ENCODE results near the gene SLIT1.
A peak's percentile ranks its signal among the peaks of the same experiment; 100 is the strongest.

SLIT1 gene

DNA sequence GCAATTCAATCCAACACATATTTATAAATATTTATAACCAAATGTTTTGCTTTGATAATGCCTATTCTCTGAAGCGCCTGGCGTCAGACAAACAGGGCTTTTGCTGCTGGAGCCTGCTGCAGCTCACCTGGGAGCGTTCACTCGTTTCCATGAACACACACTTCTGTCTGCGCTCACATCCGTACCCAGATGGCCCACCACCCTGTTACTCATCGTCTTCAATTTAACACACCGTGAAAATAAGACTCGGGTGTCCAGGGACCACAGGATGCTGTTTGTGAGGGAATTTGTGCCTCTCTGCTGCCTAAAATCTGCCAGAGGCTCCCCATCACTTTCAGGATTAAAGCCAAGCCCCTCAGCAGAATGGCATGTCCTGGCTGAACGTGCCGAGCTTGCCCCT, 74.1 kb downstream of the SLIT1 start:
- no peak overlapping the region for H3K4me3 ChIP-seq (ENCODE audit: low read length in 2 of 2)
- WGBS, 2 donors (ENCODE audit: extremely low coverage in 2 of 2, insufficient read length in 2 of 2, insufficient replicate concordance in 1 of 2): no CpG with 5 or more reads among the region's 11 CpGs

GRCh38 chr10:97109547-97109946, 76.2 kb downstream of the SLIT1 start:
- Histone ChIP-seq H3K79me1 (ENCODE audit: low read depth, low read length) (no peaks in the 10 kb centered on the region), H2BK12ac (ENCODE audit: low read length) (no peak overlapping the region), H3K36me3 (replicated peaks in 1 of 2; ENCODE audit: control insufficient read depth in 2 of 2, insufficient read depth in 2 of 2, low read length in 2 of 2) (no peaks in the 10 kb centered on the region), H4K8ac (ENCODE audit: low read depth, low read length) (no peak overlapping the region), H3K4me2 (ENCODE audit: insufficient read depth, low read length, poor library complexity, severe bottlenecking) (no peak overlapping the region), H2BK15ac (ENCODE audit: low read length) (no peak overlapping the region), H3K9ac (ENCODE audit: low read depth, low read length, poor library complexity) (no peak overlapping the region), H2BK5ac (ENCODE audit: low read length) (no peak overlapping the region), H2AFZ (ENCODE audit: low read length) (no peak overlapping the region), H3K23ac (ENCODE audit: low read depth, low read length, poor library complexity) (no peak overlapping the region), H3K4ac (ENCODE audit: low read length) (no peak overlapping the region), H3K27ac (replicated peaks; ENCODE audit: low read length) (no peak overlapping the region), H4K91ac (ENCODE audit: low read depth, low read length, poor library complexity) (no peak overlapping the region), H2BK120ac (ENCODE audit: low read depth, low read length) (no peak overlapping the region), H3K4me3 (ENCODE audit: low read length in 2 of 2) (no peak overlapping the region), H3K18ac (ENCODE audit: low read length) (no peak overlapping the region), H3K14ac (ENCODE audit: low read length) (no peak overlapping the region), H3K4me1 (ENCODE audit: control insufficient read depth in 2 of 2, insufficient read depth in 1 of 2, low read depth in 1 of 2, low read length in 2 of 2) (peaks cover 1 to 7% of the 10 kb centered on the region in 2 donors), H3K27me3 (ENCODE audit: control insufficient read depth in 3 of 3, insufficient read depth in 3 of 3, low read depth in 1 of 3, low read length in 3 of 3) (peaks cover 0 to 47% (median 2%) of the 10 kb centered on the region in 3 experiments), H2AK5ac (ENCODE audit: low read depth, low read length) (no peak overlapping the region), H3K9me3 (replicated peaks in 1 of 2; ENCODE audit: control insufficient read depth in 2 of 2, insufficient read depth in 1 of 2, low read depth in 1 of 2, low read length in 2 of 2) (no peaks in the 10 kb centered on the region)
- no CpG with 5 or more reads among the region's 6 CpGs for WGBS, 2 donors (ENCODE audit: extremely low coverage in 2 of 2, insufficient read length in 2 of 2, insufficient replicate concordance in 1 of 2)
- no peak for DNase-seq (ENCODE audit: low spot score)

More for the DNA sequence above, 74.1 kb downstream of the SLIT1 start:
- Histone ChIP-seq H4K91ac (ENCODE audit: low read depth, low read length, poor library complexity) (no peak overlapping the region), H3K9ac (ENCODE audit: low read depth, low read length, poor library complexity) (no peak overlapping the region), H4K8ac (ENCODE audit: low read depth, low read length) (no peak overlapping the region), H3K4ac (ENCODE audit: low read length) (no peak overlapping the region), H2BK12ac (ENCODE audit: low read length) (no peak overlapping the region), H3K4me2 (ENCODE audit: insufficient read depth, low read length, poor library complexity, severe bottlenecking) (no peak overlapping the region), H2AFZ (ENCODE audit: low read length) (no peak overlapping the region), H2AK5ac (ENCODE audit: low read depth, low read length) (peak overlapping the region; percentile 32), H3K79me1 (ENCODE audit: low read depth, low read length) (no peaks in the 10 kb centered on the region), H3K14ac (ENCODE audit: low read length) (no peak overlapping the region), H3K9me3 (replicated peaks in 1 of 2; ENCODE audit: control insufficient read depth in 2 of 2, insufficient read depth in 1 of 2, low read depth in 1 of 2, low read length in 2 of 2) (no peaks in the 10 kb centered on the region), H2BK15ac (ENCODE audit: low read length) (no peak overlapping the region), H3K23ac (ENCODE audit: low read depth, low read length, poor library complexity) (no peak overlapping the region), H3K4me1 (ENCODE audit: control insufficient read depth in 2 of 2, insufficient read depth in 1 of 2, low read depth in 1 of 2, low read length in 2 of 2) (peaks cover 1 to 7% of the 10 kb centered on the region in 2 donors), H2BK5ac (ENCODE audit: low read length) (no peak overlapping the region), H2BK120ac (ENCODE audit: low read depth, low read length) (no peak overlapping the region), H3K27ac (replicated peaks; ENCODE audit: low read length) (no peak overlapping the region), H3K27me3 (ENCODE audit: control insufficient read depth in 3 of 3, insufficient read depth in 3 of 3, low read depth in 1 of 3, low read length in 3 of 3) (peaks cover 0 to 26% (median 2%) of the 10 kb centered on the region in 3 experiments), H3K18ac (ENCODE audit: low read length) (no peak overlapping the region), H3K36me3 (replicated peaks in 1 of 2; ENCODE audit: control insufficient read depth in 2 of 2, insufficient read depth in 2 of 2, low read length in 2 of 2) (no peaks in the 10 kb centered on the region)
- DNase-seq (ENCODE audit: low spot score): no peak

GRCh38 chr10:97107551-97107950, 78.2 kb downstream of the SLIT1 start:
- Histone ChIP-seq H3K14ac (ENCODE audit: low read length) (no peak overlapping the region), H2AK5ac (ENCODE audit: low read depth, low read length) (peak overlapping the region; percentile 35), H3K79me1 (ENCODE audit: low read depth, low read length) (no peaks in the 10 kb centered on the region), H3K4me3 (ENCODE audit: low read length in 2 of 2) (no peak overlapping the region), H2BK5ac (ENCODE audit: low read length) (no peak overlapping the region), H3K27ac (replicated peaks; ENCODE audit: low read length) (no peak overlapping the region), H2BK120ac (ENCODE audit: low read depth, low read length) (no peak overlapping the region), H3K4me2 (ENCODE audit: insufficient read depth, low read length, poor library complexity, severe bottlenecking) (no peak overlapping the region), H2BK15ac (ENCODE audit: low read length) (no peak overlapping the region), H3K36me3 (replicated peaks in 1 of 2; ENCODE audit: control insufficient read depth in 2 of 2, insufficient read depth in 2 of 2, low read length in 2 of 2) (no peaks in the 10 kb centered on the region), H3K4me1 (ENCODE audit: control insufficient read depth in 2 of 2, insufficient read depth in 1 of 2, low read depth in 1 of 2, low read length in 2 of 2) (peaks cover 9 to 19% of the 10 kb centered on the region in 2 donors), H3K27me3 (ENCODE audit: control insufficient read depth in 3 of 3, insufficient read depth in 3 of 3, low read depth in 1 of 3, low read length in 3 of 3) (peaks cover 0 to 51% (median 2%) of the 10 kb centered on the region in 3 experiments), H2AFZ (ENCODE audit: low read length) (no peak overlapping the region), H2BK12ac (ENCODE audit: low read length) (no peak overlapping the region), H4K8ac (ENCODE audit: low read depth, low read length) (no peak overlapping the region), H3K9me3 (replicated peaks in 1 of 2; ENCODE audit: control insufficient read depth in 2 of 2, insufficient read depth in 1 of 2, low read depth in 1 of 2, low read length in 2 of 2) (no peaks in the 10 kb centered on the region), H3K4ac (ENCODE audit: low read length) (no peak overlapping the region), H3K9ac (ENCODE audit: low read depth, low read length, poor library complexity) (no peak overlapping the region), H3K18ac (ENCODE audit: low read length) (peak overlapping the region; percentile 49), H4K91ac (ENCODE audit: low read depth, low read length, poor library complexity) (no peak overlapping the region), H3K23ac (ENCODE audit: low read depth, low read length, poor library complexity) (no peak overlapping the region)
- DNase-seq (ENCODE audit: low spot score): no peak
- WGBS, 2 donors (ENCODE audit: extremely low coverage in 2 of 2, insufficient read length in 2 of 2, insufficient replicate concordance in 1 of 2): no CpG with 5 or more reads among the region's 5 CpGs

- H2BK120ac ChIP-seq (ENCODE audit: low read depth, low read length): no peak overlapping the region
- no peak overlapping the region for H4K91ac ChIP-seq (ENCODE audit: low read depth, low read length, poor library complexity)
- no peak overlapping the region for H2AFZ ChIP-seq (ENCODE audit: low read length)
- no CpG with 5 or more reads among the region's 6 CpGs for WGBS, 2 donors (ENCODE audit: extremely low coverage in 2 of 2, insufficient read length in 2 of 2, insufficient replicate concordance in 1 of 2)
- H2BK5ac ChIP-seq (ENCODE audit: low read length): no peak overlapping the region
- no peak overlapping the region for H3K18ac ChIP-seq (ENCODE audit: low read length)
- H3K9ac ChIP-seq (ENCODE audit: low read depth, low read length, poor library complexity): no peak overlapping the region
- no peak overlapping the region for H3K27ac ChIP-seq (replicated peaks; ENCODE audit: low read length)
- no peak overlapping the region for H2AK5ac ChIP-seq (ENCODE audit: low read depth, low read length)
- H3K4ac ChIP-seq (ENCODE audit: low read length): no peak overlapping the region
- no peak overlapping the region for H3K4me3 ChIP-seq (ENCODE audit: low read length in 2 of 2)
- peaks cover 14 to 22% of the 10 kb centered on the region in 2 donors for H3K4me1 ChIP-seq (ENCODE audit: control insufficient read depth in 2 of 2, insufficient read depth in 1 of 2, low read depth in 1 of 2, low read length in 2 of 2)
- peaks cover 0 to 42% (median 0%) of the 10 kb centered on the region in 3 experiments for H3K27me3 ChIP-seq (ENCODE audit: control insufficient read depth in 3 of 3, insufficient read depth in 3 of 3, low read depth in 1 of 3, low read length in 3 of 3)
- H3K14ac ChIP-seq (ENCODE audit: low read length): no peak overlapping the region
- no peaks in the 10 kb centered on the region for H3K79me1 ChIP-seq (ENCODE audit: low read depth, low read length)
- no peaks in the 10 kb centered on the region for H3K9me3 ChIP-seq (replicated peaks in 1 of 2; ENCODE audit: control insufficient read depth in 2 of 2, insufficient read depth in 1 of 2, low read depth in 1 of 2, low read length in 2 of 2)
- H3K4me2 ChIP-seq (ENCODE audit: insufficient read depth, low read length, poor library complexity, severe bottlenecking): no peak overlapping the region
- H3K23ac ChIP-seq (ENCODE audit: low read depth, low read length, poor library complexity): no peak overlapping the region
- no peak for DNase-seq (ENCODE audit: low spot score)
- H2BK15ac ChIP-seq (ENCODE audit: low read length): no peak overlapping the region
- no peak overlapping the region for H2BK12ac ChIP-seq (ENCODE audit: low read length)
- no peaks in the 10 kb centered on the region for H3K36me3 ChIP-seq (replicated peaks in 1 of 2; ENCODE audit: control insufficient read depth in 2 of 2, insufficient read depth in 2 of 2, low read length in 2 of 2)
- no peak overlapping the region for H4K8ac ChIP-seq (ENCODE audit: low read depth, low read length)
Observed at GRCh38 chr10:97106207-97106606, 79.6 kb downstream of the SLIT1 start.
